Breast epithelium (tissue), 3 donors: Measurements from ENCODE around the gene PBOV1.

Experiments used
- POLR2A ChIP-seq: fragments of 450-650 bp; IDR thresholded peaks from one replicate; pipeline ENCODE4 v1.6.1; 2016; ENCODE audit warnings: antibody characterized with exemption, mild to moderate bottlenecking, moderate library complexity
- TF ChIP-seq, protein P1 (sequence below), 3 donors: fragments of 450-650 bp; IDR thresholded peaks; one replicate each; pipeline ENCODE4 v1.5.1; 2016 to 2017; ENCODE audit warnings: antibody characterized with exemption in 3 of 3, mild to moderate bottlenecking in 3 of 3, moderate library complexity in 3 of 3

DNA sequence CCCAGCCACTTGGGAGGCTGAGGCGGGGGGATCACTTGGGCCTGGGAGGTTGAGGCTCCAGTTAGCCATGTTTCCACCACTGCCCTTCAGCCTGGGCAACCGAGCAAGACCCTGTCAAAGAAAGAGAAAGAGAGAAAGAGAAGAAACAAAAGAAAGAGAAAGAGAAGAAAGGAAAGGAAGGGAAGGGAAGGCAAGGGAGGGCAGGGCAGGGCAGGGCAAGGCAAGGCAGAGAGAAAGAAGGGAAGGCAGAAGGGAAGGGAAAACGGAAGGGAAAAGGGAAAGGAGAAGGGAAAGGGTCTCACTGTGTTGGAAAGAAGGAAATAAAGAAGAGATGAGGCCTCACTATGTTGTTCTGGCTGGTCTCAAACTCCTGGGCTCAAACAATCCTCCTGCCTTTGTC is 47.8 kb upstream of the PBOV1 start:
- TF ChIP-seq, protein P1, sequence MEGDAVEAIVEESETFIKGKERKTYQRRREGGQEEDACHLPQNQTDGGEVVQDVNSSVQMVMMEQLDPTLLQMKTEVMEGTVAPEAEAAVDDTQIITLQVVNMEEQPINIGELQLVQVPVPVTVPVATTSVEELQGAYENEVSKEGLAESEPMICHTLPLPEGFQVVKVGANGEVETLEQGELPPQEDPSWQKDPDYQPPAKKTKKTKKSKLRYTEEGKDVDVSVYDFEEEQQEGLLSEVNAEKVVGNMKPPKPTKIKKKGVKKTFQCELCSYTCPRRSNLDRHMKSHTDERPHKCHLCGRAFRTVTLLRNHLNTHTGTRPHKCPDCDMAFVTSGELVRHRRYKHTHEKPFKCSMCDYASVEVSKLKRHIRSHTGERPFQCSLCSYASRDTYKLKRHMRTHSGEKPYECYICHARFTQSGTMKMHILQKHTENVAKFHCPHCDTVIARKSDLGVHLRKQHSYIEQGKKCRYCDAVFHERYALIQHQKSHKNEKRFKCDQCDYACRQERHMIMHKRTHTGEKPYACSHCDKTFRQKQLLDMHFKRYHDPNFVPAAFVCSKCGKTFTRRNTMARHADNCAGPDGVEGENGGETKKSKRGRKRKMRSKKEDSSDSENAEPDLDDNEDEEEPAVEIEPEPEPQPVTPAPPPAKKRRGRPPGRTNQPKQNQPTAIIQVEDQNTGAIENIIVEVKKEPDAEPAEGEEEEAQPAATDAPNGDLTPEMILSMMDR (IDR thresholded peaks at IDR 0.05), result no peak
- no peak for TF ChIP-seq POLR2A
